GM19099 (cell line): ENCODE results near the gene COMMD1.

ENCODE experiments used
- POLR2A ChIP-seq: IDR thresholded peaks from 3 replicates; pipeline ENCODE4 v1.6.1; 2011; ENCODE audit warnings: low read depth; ENCODE audit not compliant: insufficient read length; ENCODE audit errors: extremely low read depth

COMMD1 gene

GRCh38 chr2:62038975-62039771 is 133.7 kb downstream of the COMMD1 start:
- TF ChIP-seq POLR2A = no peak

DNA sequence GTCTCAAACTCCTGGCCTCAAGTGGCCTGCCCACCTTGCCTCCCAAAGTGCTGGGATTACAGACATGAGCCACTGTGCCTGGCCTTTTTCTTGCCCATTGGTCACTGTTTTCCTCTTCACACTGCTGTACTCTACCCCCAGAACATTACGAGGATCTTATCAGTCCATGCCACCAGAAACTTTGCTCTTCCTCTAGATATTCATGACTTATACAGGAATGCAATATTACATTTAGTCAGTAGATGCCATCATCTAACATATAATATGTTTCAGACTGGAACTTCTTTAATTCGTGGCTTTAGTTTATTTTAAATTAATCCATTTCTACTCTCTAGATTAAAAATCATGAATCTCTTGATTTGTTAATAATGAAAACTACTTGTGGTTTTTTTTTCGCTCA is 135.5 kb downstream of the COMMD1 start:
- no peak for TF ChIP-seq POLR2A

DNA sequence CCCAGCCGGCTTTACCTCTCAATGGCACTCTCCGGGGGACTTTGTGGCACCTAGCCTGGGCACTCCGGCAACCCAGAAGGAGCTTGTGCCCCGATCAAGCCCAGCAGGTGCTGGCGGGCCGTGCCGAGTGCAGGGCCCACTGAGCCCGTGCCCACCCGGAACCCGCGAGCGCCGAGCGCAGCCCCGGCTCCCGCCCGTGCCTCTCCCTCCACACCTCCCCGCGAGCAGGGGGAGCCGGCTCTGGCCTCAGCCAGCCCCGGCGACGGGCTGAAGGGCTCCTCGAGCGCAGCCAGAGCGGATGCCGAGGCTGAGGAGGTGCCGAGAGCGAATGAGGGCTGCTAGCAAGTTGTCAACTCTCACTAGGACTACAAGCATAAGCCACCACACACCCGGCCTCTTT is 136.9 kb downstream of the COMMD1 start:
- TF ChIP-seq POLR2A = no peak

- TF ChIP-seq POLR2A = no peak
These were observed 137.5 kb downstream of the COMMD1 start for GRCh38 chr2:62042944-62043343.

GRCh38 chr2:62045017-62045543 is 139.6 kb downstream of the COMMD1 start:
- TF ChIP-seq POLR2A = no peak

GRCh38 chr2:62046141-62046540 is 140.7 kb downstream of the COMMD1 start:
- no peak for TF ChIP-seq POLR2A

- no peak for TF ChIP-seq POLR2A
These were observed 145.1 kb downstream of the COMMD1 start for GRCh38 chr2:62050456-62051045.

DNA sequence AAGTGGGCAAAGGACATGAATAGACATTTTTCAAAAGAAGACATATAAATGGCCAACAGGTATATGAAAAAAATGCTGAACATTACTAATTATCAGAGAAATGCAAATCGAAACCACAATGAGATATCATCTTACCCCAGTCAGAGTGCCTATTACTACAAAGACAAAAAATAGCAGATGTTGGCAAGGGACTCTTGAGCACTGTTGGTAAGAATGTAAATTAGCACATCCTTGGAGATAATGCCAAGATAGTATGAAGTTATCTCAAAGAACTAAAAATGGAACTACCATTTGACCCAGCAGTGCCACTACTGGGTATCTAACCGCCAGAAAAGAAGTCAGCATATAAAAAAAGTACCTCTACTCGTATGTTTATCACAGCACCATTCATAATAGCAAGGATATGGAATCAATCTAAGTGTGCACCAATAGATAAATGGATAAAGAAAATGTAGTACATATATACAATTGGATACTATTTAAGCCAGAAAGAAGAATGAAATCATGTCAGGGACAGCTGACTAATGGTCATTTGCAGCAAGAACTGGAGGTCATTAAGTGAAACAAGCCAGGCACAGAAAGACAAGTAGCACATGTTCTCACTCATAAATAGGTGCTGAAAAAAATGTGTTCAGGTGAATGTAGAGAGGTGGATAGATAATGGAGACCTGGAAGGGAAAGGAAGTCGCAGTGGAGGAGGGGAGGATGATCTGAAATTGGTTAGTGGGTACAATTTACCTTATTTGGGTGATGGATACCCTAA is 148.7 kb downstream of the COMMD1 start:
- TF ChIP-seq POLR2A = no peak

- TF ChIP-seq POLR2A = no peak
These were observed 149.5 kb downstream of the COMMD1 start for GRCh38 chr2:62054916-62055450.

DNA sequence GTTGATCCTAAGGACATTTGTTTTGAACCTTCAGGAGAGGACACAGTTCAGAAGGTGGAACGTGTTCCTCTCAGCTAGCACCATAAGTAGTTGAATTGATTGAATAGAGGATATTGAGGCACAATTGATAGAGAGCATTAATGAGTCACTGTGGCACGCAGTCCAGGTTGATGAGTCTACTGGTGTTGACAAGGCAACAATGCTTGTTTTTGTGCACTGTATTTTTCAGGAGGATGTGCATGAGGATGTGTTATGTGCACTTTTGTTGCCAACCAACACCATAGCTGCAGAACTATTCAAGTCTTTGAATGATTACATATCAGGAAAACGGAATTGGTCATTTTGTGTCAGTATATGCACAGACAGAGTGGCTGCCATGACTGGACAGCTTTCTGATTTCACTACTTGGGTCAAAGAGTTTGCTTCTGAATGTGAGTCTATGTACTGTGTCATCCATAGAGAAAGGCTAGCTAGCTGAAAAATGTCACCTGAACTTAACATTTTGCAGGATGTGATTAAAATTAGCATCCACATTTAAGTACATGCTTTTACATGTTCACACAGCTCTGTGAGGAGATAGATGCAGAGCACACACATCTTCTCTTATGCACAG is 150.4 kb downstream of the COMMD1 start:
- no peak for TF ChIP-seq POLR2A

GRCh38 chr2:62056341-62056740 is 150.9 kb downstream of the COMMD1 start:
- TF ChIP-seq POLR2A = no peak

DNA sequence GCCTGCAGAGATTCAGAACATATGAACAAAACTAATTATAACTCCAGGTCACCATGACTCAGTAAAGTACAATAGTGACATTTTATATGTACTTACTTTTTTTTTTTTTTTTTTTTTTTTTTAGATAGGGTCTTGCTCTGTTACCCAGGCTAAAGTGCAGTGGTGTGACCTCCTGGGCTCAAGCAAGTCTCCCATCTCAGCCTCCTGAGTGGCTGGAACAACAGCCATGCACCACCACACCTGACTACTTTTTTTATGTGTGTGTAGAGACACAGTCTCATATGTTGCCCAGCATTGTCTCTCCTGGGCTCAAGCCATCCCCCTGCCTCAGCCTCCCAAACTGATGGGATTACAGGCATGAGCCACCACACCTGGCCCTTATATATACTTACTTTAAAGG is 159.8 kb downstream of the COMMD1 start:
- no peak for TF ChIP-seq POLR2A

DNA sequence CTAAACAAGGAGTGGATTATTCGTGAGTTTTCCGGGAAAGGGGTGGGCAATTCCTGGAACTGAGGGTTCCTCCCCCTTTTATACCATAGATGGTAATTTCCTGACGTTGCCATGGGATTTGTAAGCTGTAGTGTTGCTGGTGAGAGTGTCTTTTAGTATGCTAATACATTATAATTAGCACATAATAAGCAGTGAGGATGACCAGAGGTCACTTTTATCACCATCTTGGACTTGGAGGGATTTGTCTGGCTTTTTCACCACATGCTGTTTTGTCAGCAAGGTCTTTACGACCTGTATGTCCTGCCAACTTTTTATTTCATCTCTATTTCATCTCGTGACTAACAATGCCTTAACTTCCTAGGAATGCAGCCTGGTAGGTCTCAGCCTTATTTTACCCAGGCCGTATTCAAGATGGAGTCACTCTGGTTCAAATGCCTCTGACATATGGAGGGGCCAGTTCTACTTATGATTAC is 165.7 kb downstream of the COMMD1 start:
- no peak for TF ChIP-seq POLR2A

- TF ChIP-seq POLR2A = no peak
These were observed 166.5 kb downstream of the COMMD1 start for GRCh38 chr2:62071760-62072680.
